ENCODE data around the gene CENPH.
"Not testable (repeated sequence)": the region's sequence is repeated elsewhere in the genome, so short reads cannot be mapped to it uniquely, and the experiment has no call there.

CENPH gene

DNA sequence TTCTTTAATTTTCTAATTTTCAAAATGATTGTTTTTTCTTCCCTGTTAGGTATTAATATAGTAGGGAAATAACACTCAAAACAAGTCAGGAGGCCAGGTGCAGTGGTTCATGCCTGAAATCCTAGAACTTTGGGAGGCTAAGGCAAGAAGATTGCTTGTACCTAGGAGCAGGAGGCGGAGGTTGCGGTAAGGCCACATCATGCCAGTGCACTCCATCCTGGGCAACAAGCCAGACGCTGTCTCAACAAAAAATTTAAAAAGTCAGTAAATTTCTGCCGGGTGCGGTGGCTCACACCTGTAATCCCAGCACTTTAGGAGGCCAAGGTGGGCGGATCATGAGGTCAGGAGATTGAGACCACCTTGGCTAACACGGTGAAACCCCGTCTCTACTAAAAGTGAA, 35.1 kb downstream of the CENPH start:
- no peak for FAIRE-seq
- no peak for DNase-seq (ENCODE audit: insufficient read length, low spot score)
- TF ChIP-seq POU2F2 (IDR thresholded peaks at IDR 0.05; ENCODE audit: low read depth, low read length), result no peak
- TF ChIP-seq PAX5 (IDR thresholded peaks at IDR 0.05; ENCODE audit: insufficient read depth, low read length, severe bottlenecking), result no peak
- TF ChIP-seq SPI1 (IDR thresholded peaks at IDR 0.05; ENCODE audit: low read depth, low read length), result no peak
- TF ChIP-seq TAF1 (IDR thresholded peaks at IDR 0.05; ENCODE audit: low read depth, low read length), result no peak
- TF ChIP-seq POLR2A (IDR thresholded peaks at IDR 0.05; ENCODE audit: low read depth, low read length), result no peak
- no peak for TF ChIP-seq POLR2AphosphoS5 (IDR thresholded peaks at IDR 0.05; ENCODE audit: low read depth, low read length)

DNA sequence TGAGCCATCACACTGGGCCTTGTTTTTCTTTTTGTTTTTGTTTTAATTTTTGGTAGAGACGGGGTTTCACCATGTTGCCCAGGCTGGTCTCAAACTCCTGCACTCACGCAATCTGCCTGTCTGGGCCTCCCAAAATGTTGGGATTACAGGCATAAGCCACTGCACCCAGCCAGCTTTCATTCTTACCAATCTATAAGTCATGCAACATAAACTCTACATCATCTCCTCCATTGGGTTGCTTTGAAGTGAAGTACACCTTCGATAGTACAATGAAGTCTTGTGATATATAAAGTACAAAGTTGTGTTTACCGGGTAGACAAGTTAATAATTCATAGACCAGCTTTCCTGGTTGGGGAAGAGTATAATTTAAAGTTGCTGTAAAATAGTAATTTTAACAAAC, 36.5 kb downstream of the CENPH start:
- DNase-seq (ENCODE audit: insufficient read length, low spot score) (no peak), FAIRE-seq (no peak)
- TF ChIP-seq POU2F2 (IDR thresholded peaks at IDR 0.05; ENCODE audit: low read depth, low read length), result no peak
- TF ChIP-seq PAX5 (IDR thresholded peaks at IDR 0.05; ENCODE audit: insufficient read depth, low read length, severe bottlenecking), result no peak
- TF ChIP-seq TAF1 (IDR thresholded peaks at IDR 0.05; ENCODE audit: low read depth, low read length), result no peak
- no peak for TF ChIP-seq POLR2AphosphoS5 (IDR thresholded peaks at IDR 0.05; ENCODE audit: low read depth, low read length)
- TF ChIP-seq POLR2A (IDR thresholded peaks at IDR 0.05; ENCODE audit: low read depth, low read length), result no peak
- no peak for TF ChIP-seq SPI1 (IDR thresholded peaks at IDR 0.05; ENCODE audit: low read depth, low read length)

DNA sequence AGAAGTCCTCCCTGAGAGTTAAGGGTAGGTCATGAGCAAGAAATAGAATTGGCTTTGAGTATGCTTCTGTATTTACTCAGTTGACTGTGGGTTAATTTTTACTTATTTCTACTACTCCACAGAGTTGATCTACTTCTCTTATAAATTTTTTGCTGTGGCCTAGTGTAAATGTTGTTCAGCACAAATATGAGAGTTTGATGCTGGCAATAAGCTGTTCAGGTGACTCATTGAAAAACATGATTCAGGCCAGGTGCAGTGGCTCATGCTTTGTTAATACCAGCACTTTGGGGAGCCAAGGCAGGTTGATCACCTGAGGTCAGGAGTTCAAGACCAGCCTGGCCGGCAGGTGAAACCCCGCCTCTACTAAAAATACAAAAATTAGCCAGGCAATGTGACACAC, 40.8 kb downstream of the CENPH start:
- no peak for FAIRE-seq
- DNase-seq (ENCODE audit: insufficient read length, low spot score), result no peak
- TF ChIP-seq POU2F2 (IDR thresholded peaks at IDR 0.05; ENCODE audit: low read depth, low read length), result no peak
- no peak for TF ChIP-seq SPI1 (IDR thresholded peaks at IDR 0.05; ENCODE audit: low read depth, low read length)
- no peak for TF ChIP-seq POLR2AphosphoS5 (IDR thresholded peaks at IDR 0.05; ENCODE audit: low read depth, low read length)
- TF ChIP-seq PAX5 (IDR thresholded peaks at IDR 0.05; ENCODE audit: insufficient read depth, low read length, severe bottlenecking), result no peak
- TF ChIP-seq POLR2A (IDR thresholded peaks at IDR 0.05; ENCODE audit: low read depth, low read length), result no peak
- TF ChIP-seq TAF1 (IDR thresholded peaks at IDR 0.05; ENCODE audit: low read depth, low read length), result no peak

DNA sequence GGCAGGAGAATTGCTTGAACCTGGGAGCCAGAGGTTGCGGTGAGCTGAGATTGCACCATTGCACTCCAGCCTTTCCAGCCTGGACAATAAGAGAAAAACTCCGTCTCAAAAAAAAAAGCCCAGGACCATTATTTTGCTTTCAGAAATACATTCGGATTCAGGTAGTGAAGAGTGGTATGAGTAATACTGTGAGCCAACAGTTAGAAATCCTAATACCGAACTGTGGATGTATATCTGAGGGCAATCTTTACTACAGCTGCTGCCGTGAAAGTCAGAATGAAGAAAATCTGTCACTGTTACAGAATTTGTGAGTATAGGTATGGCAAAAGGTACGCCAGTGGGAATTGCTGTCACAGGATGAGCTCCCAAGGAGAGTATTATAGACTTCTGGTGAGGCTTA, 41.9 kb downstream of the CENPH start:
- FAIRE-seq (no peak), DNase-seq (ENCODE audit: insufficient read length, low spot score) (no peak)
- TF ChIP-seq POLR2A (IDR thresholded peaks at IDR 0.05; ENCODE audit: low read depth, low read length), result no peak
- TF ChIP-seq POU2F2 (IDR thresholded peaks at IDR 0.05; ENCODE audit: low read depth, low read length), result no peak
- TF ChIP-seq SPI1 (IDR thresholded peaks at IDR 0.05; ENCODE audit: low read depth, low read length), result no peak
- TF ChIP-seq POLR2AphosphoS5 (IDR thresholded peaks at IDR 0.05; ENCODE audit: low read depth, low read length), result no peak
- TF ChIP-seq PAX5 (IDR thresholded peaks at IDR 0.05; ENCODE audit: insufficient read depth, low read length, severe bottlenecking), result no peak
- no peak for TF ChIP-seq TAF1 (IDR thresholded peaks at IDR 0.05; ENCODE audit: low read depth, low read length)

DNA sequence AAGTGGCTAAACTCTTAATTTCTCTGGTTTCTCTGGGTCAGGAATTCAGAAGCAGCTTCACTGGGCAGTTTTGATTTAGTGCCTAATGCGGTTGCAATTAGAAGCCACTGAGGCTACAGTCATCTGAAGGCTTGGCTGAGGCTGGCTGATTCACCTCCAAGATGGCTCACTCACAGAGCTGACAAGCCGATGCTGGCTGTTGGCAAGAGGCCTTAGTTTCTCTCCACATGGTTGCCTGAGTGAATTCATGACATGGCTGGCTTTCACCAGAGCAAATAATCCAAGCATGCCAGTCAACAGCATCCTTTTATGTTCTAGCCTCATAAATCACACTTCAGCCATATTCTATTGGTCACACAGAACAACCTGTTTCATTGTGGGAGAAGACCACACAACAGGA, 42.5 kb downstream of the CENPH start:
- TF ChIP-seq TAF1 (IDR thresholded peaks at IDR 0.05; ENCODE audit: low read depth, low read length) (no peak), PAX5 (IDR thresholded peaks at IDR 0.05; ENCODE audit: insufficient read depth, low read length, severe bottlenecking) (no peak), POLR2A (IDR thresholded peaks at IDR 0.05; ENCODE audit: low read depth, low read length) (no peak), POU2F2 (IDR thresholded peaks at IDR 0.05; ENCODE audit: low read depth, low read length) (no peak), POLR2AphosphoS5 (IDR thresholded peaks at IDR 0.05; ENCODE audit: low read depth, low read length) (no peak), SPI1 (IDR thresholded peaks at IDR 0.05; ENCODE audit: low read depth, low read length) (no peak)
- DNase-seq (ENCODE audit: insufficient read length, low spot score) (no peak), FAIRE-seq (no peak)

DNA sequence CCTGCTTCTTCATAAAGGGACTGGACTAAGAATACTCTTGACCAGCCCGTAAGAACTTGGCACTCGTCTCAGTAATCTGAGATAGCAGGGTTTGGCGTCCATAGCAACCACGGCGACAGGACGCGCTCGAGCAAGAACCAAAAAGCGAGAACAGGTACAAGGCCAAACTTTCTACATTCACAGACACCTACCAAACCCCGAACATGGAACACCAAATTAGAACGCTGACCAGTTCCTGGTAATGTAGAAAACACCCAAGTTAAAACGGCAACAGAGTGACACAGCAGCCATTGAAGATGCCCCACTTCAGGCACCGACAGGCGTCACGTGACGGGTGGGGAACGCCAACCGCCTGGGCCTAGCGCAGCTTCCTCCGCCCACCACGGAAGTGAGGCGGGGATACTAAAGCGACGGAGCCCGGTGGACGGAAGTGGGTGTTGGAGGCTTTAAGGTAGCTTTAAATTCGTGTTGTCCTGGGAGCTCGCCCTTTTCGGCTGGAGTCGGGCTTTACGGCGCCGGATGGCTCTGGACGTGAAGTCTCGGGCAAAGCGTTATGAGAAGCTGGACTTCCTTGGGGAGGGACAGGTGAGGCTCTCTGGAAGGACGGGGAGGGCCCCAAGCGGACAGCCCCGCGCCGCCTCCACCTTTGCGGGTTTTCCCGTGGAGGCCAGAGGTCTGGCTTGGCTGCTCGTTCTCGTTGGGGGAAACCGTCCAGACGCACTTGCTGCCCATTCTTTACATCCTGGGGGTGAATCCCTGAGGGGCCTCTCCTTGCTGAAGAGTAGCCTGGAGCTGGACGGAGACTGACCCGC, 45.3 kb downstream of the CENPH start, which contains the start of gene CDK7:
CDK7 (plus strand) TSS at position 430 of the 812 bp plus-strand sequence; CDS start at position 520, 90 bp downstream.
- FAIRE-seq (peak; percentile 99), DNase-seq (ENCODE audit: insufficient read length, low spot score) (peak; percentile 86)
- TF ChIP-seq PAX5 (IDR thresholded peaks at IDR 0.05; ENCODE audit: insufficient read depth, low read length, severe bottlenecking), result no peak
- TF ChIP-seq POU2F2 (IDR thresholded peaks at IDR 0.05; ENCODE audit: low read depth, low read length), result peak; percentile 46; the same call in 1 of the 2 replicates
- peak; percentile 78 for TF ChIP-seq SPI1 (IDR thresholded peaks at IDR 0.05; ENCODE audit: low read depth, low read length)
- peak; percentile 86 for TF ChIP-seq POLR2A (IDR thresholded peaks at IDR 0.05; ENCODE audit: low read depth, low read length)
- peak; percentile 88 for TF ChIP-seq POLR2AphosphoS5 (IDR thresholded peaks at IDR 0.05; ENCODE audit: low read depth, low read length)

DNA sequence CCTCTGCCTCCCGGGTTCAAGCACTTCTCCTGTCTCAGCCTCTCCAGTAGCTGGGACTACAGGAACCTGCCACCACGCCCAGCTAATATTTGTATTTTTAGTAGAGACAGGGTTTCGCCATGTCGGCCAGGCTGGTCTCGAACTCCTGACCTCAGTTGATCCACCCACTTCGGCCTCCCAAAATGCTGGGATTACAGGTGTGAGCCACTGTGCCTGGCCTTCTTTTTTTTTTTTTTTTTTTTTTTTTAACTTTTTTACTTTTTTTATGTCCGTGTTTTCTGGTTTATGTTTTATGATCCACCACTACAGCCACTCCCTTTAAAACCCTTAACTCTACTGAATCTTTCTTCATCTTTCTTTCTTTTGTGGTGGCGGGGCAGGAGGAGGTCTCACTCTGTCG, 47.4 kb downstream of the CENPH start:
- not testable (repeated sequence) for DNase-seq (ENCODE audit: insufficient read length, low spot score); FAIRE-seq

DNA sequence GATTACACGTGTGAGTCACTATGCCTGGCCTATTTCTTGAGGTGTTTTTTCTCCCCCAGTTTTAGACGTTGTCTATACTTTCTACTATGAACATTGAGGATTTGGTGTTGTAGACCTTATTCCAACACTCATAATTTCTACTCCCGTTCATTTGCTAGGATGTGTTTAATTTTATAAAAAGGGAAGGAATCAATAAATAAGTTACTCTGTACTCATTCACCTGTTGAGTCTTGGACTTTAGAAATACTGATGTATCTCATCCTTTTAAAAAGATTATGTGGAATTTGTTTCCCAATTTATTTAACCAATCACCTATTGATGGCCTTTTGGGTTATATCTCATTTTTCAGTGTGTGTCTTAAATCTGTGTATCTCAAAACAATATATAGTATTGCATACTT, 48.5 kb downstream of the CENPH start:
- FAIRE-seq (no peak), DNase-seq (ENCODE audit: insufficient read length, low spot score) (no peak)
- TF ChIP-seq SPI1 (IDR thresholded peaks at IDR 0.05; ENCODE audit: low read depth, low read length) (no peak), TAF1 (IDR thresholded peaks at IDR 0.05; ENCODE audit: low read depth, low read length) (no peak), POLR2AphosphoS5 (IDR thresholded peaks at IDR 0.05; ENCODE audit: low read depth, low read length) (no peak), PAX5 (IDR thresholded peaks at IDR 0.05; ENCODE audit: insufficient read depth, low read length, severe bottlenecking) (no peak), POU2F2 (IDR thresholded peaks at IDR 0.05; ENCODE audit: low read depth, low read length) (no peak), POLR2A (IDR thresholded peaks at IDR 0.05; ENCODE audit: low read depth, low read length) (no peak)

DNA sequence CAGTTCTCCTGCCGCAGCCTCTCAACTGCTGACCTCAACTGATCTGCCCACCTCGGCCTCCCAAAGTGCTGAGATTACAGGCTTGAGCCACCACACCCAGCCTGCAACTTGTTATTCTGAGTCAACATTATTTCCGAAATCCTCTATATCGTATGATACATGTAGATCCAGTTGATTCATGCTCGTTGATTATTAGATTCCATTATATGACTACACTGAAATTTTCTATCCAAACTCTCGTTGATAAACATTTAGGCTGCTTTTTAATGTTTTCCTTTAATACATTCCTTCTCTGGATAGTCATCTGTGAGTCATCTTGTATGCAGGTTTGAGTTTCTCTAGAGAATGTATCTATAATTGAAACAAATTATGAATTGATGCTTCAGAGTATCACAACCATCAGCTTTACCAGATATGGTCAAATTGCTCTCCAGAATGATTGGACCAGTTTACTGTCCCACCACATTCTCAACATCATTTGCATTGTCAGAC, 49.4 kb downstream of the CENPH start:
- no peak for DNase-seq (ENCODE audit: insufficient read length, low spot score)
- TF ChIP-seq POLR2A (IDR thresholded peaks at IDR 0.05; ENCODE audit: low read depth, low read length) (no peak), SPI1 (IDR thresholded peaks at IDR 0.05; ENCODE audit: low read depth, low read length) (no peak), PAX5 (IDR thresholded peaks at IDR 0.05; ENCODE audit: insufficient read depth, low read length, severe bottlenecking) (no peak)
- FAIRE-seq, result no peak

Measured in GM12891 (cell line).